ENCODE data around the gene C20orf144.
"Not testable (repeated sequence)": the region's sequence is repeated elsewhere in the genome, so short reads cannot be mapped to it uniquely, and the experiment has no call there.

C20orf144 gene

GRCh38 chr20:33662172-33662571 lies at the start of gene C20orf144:
Gene C20orf144, plus strand, starts transcription at chr20:33662327. Its CDS starts 19 bp downstream, at chr20:33662346.
- no peak for DNase-seq (ENCODE audit: low read depth in 2 of 2, low spot score in 1 of 2)

- DNase-seq (ENCODE audit: low read depth in 2 of 2, low spot score in 1 of 2) = no peak
Measured at GRCh38 chr20:33621717-33622400, 40.3 kb upstream of the C20orf144 start.

GRCh38 chr20:33622705-33623365 lies 39.3 kb upstream of the C20orf144 start:
- DNase-seq (ENCODE audit: low read depth in 2 of 2, low spot score in 1 of 2) = no peak

GRCh38 chr20:33624399-33624798 lies 37.7 kb upstream of the C20orf144 start:
- DNase-seq (ENCODE audit: low read depth in 2 of 2, low spot score in 1 of 2) = no peak

- no peak for DNase-seq (ENCODE audit: low read depth in 2 of 2, low spot score in 1 of 2)
Measured at GRCh38 chr20:33626190-33626589, 35.9 kb upstream of the C20orf144 start.

- no peak for DNase-seq (ENCODE audit: low read depth in 2 of 2, low spot score in 1 of 2)
Measured at GRCh38 chr20:33627577-33628216, 34.4 kb upstream of the C20orf144 start.

GRCh38 chr20:33629533-33629932 lies 32.6 kb upstream of the C20orf144 start:
- no peak for DNase-seq (ENCODE audit: low read depth in 2 of 2, low spot score in 1 of 2)

GRCh38 chr20:33629979-33630378 lies 32.1 kb upstream of the C20orf144 start:
- no peak for DNase-seq (ENCODE audit: low read depth in 2 of 2, low spot score in 1 of 2)

- no peak for DNase-seq (ENCODE audit: low read depth in 2 of 2, low spot score in 1 of 2)
Measured at GRCh38 chr20:33630507-33630906, 31.6 kb upstream of the C20orf144 start.

GRCh38 chr20:33631910-33632309 lies 30.2 kb upstream of the C20orf144 start:
- DNase-seq (ENCODE audit: low read depth in 2 of 2, low spot score in 1 of 2) = not testable (repeated sequence)

GRCh38 chr20:33635341-33635740 lies 26.8 kb upstream of the C20orf144 start:
- no peak for DNase-seq (ENCODE audit: low read depth in 2 of 2, low spot score in 1 of 2)

GRCh38 chr20:33636776-33637175 lies 25.4 kb upstream of the C20orf144 start:
- DNase-seq (ENCODE audit: low read depth in 2 of 2, low spot score in 1 of 2) = no peak

GRCh38 chr20:33640287-33640686 lies 21.8 kb upstream of the C20orf144 start:
- no peak for DNase-seq (ENCODE audit: low read depth in 2 of 2, low spot score in 1 of 2)

GRCh38 chr20:33644313-33645071 lies 17.6 kb upstream of the C20orf144 start:
- DNase-seq (ENCODE audit: low read depth in 2 of 2, low spot score in 1 of 2) = no peak

- no peak for DNase-seq (ENCODE audit: low read depth in 2 of 2, low spot score in 1 of 2)
Measured at GRCh38 chr20:33645072-33645358, 17.1 kb upstream of the C20orf144 start.

GRCh38 chr20:33645396-33645795 lies 16.7 kb upstream of the C20orf144 start:
- no peak for DNase-seq (ENCODE audit: low read depth in 2 of 2, low spot score in 1 of 2)

- no peak for DNase-seq (ENCODE audit: low read depth in 2 of 2, low spot score in 1 of 2)
Measured at GRCh38 chr20:33646191-33646590, 15.9 kb upstream of the C20orf144 start.

- DNase-seq (ENCODE audit: low read depth in 2 of 2, low spot score in 1 of 2) = not testable (repeated sequence)
Measured at GRCh38 chr20:33646959-33647602, 15.0 kb upstream of the C20orf144 start.

GRCh38 chr20:33647603-33648395 lies 14.3 kb upstream of the C20orf144 start:
- DNase-seq (ENCODE audit: low read depth in 2 of 2, low spot score in 1 of 2) = no peak

- DNase-seq (ENCODE audit: low read depth in 2 of 2, low spot score in 1 of 2) = no peak
Measured at GRCh38 chr20:33648396-33649004, 13.6 kb upstream of the C20orf144 start.

Data from stimulated activated CD8-positive, alpha-beta memory T cell treated with anti-CD3 and anti-CD28 coated beads, Interleukin-4, amount 100 ng/mL, for 4 hours (primary cell).